T follicular helper cell (primary cell): Measurements from ENCODE around the gene LGALS3BP.

Source experiments
- DNase-seq: peaks from one replicate; pipeline ENCODE4 v3.0.0-alpha.2; 2020; ENCODE audit warnings: low read depth

Gene LGALS3BP

GRCh38 chr17:78981010-78981888, 1.5 kb upstream of the LGALS3BP start:
- DNase-seq = no peak

DNA sequence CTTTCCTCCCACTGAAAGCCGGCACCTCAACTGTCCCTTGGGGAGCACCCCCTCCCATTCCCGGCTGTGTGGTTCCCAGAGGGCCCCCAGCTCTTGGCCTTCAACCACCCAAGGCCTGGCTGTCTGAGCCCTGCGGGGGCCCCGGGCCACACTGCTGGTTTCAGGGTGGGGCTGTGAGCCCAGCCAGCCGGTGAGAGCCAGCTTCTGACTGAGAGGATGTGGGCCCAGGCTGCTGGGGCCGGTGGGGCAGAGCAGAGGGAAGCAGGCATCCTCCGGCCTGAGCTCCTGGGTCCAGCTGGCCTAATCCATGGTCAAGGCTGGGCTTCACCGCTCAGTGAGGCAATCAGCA, 875 bp upstream of the LGALS3BP start:
- no peak for DNase-seq

DNA sequence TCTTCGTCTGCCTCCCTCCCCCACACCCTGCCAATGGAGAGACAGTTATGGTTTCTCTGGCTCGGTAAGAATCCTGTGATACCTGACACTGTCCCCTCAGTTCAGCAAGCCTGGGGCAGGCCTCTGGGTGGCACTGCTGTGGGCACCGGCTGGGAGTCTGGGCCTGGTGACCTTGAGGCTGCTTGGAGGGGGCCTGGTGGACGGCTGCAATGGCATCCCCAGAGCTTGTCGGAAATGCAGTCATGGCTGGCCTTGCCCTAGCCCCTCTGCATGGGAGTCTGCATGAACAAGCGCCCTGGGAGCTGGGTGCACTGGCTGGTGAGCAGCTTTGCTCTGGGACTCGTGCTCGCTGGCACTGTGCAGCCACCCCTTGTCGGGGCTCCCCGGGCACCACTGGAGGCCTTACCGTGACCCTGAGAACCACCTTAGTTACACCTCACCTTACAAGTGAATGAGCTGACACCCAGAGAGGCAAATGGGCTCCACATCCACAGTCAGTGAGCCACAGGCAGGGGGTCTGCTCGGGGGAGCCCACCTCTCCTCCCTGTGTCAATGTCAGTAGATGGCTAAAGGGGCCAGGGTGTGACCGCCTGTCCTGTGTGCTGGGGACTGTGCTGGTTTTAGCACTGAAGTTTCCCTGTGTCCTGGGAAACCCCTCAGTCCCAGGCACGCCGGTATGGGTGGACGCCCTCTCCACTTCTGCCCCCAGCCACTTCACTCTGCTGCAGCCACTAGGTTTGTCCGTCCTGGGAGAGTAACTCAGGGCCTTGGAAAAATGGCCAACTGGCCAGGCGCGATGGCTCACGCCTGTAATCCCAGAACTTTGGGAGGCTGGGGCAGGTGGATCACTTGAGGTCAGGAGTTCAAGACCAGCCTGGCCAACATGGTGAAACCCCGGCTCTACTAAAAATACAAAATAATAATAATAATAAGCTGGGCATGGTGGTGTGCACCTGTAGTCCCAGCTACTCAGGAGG, 1.4 kb downstream of the LGALS3BP start:
- no peak for DNase-seq

GRCh38 chr17:78977681-78977943, 2.1 kb downstream of the LGALS3BP start:
- no peak for DNase-seq

GRCh38 chr17:78976907-78977680, 2.6 kb downstream of the LGALS3BP start:
- no peak for DNase-seq

GRCh38 chr17:78974635-78975591, 4.8 kb downstream of the LGALS3BP start:
- no peak for DNase-seq

GRCh38 chr17:78973792-78974520, 5.8 kb downstream of the LGALS3BP start:
- DNase-seq = no peak

DNA sequence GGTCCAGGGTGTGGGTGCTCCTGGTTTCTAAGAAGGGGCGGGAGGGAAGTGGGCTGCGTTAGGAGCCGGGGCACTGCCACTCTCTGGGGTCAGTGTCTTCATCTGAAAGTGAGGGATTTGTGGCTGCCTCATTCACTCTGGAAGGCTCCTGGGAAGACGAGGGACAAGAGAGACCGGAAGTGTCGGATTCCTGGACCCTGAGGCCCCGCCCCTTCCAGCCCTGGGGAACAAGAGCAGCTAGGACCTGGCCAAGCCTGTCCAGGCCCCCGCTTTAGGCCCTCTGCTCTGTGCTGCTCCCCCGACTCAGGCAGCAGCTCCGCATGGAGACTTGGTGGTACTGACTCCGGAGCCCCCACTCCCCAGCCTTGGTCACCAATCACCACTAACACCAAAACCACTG, 6.5 kb downstream of the LGALS3BP start:
- DNase-seq = no peak

DNA sequence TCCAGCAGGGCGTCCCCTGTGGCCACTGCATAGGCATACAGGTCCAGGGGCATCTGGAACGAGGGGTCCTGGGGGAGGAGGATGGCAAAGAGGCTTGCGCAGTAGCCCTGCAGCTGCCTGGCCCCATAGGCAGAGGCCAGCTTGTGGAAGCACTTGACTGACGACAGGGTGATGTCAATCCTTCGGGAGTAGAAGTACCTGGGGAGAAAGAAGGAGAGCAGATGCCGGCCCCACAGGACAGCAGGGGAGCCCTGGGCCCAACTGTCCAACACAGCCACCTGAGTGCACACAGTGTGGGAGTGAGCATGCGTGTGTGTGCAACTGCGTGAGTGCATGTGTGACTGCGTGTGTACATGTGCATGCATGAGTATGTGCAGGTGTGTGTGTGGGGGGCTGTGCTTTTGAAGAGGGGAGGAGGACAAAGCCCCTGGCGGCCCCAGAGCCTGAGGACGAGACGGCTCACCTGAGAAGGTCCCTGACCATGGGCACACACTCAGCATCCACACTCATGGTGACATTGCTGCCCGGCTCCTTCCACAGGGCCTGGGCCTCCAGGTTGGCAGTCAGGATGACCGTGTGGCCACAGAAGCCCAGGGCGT, 7.1 kb downstream of the LGALS3BP start:
- DNase-seq = no peak

- no peak for DNase-seq
These were observed 7.8 kb downstream of the LGALS3BP start for GRCh38 chr17:78971756-78972506.

GRCh38 chr17:78970834-78971755, 8.6 kb downstream of the LGALS3BP start:
- DNase-seq = peak; percentile 69

GRCh38 chr17:78969865-78970264, 9.9 kb downstream of the LGALS3BP start:
- DNase-seq = no peak

GRCh38 chr17:78967782-78968362, 11.9 kb downstream of the LGALS3BP start:
- no peak for DNase-seq

- no peak for DNase-seq
These were observed 12.7 kb downstream of the LGALS3BP start for GRCh38 chr17:78966910-78967600.

DNA sequence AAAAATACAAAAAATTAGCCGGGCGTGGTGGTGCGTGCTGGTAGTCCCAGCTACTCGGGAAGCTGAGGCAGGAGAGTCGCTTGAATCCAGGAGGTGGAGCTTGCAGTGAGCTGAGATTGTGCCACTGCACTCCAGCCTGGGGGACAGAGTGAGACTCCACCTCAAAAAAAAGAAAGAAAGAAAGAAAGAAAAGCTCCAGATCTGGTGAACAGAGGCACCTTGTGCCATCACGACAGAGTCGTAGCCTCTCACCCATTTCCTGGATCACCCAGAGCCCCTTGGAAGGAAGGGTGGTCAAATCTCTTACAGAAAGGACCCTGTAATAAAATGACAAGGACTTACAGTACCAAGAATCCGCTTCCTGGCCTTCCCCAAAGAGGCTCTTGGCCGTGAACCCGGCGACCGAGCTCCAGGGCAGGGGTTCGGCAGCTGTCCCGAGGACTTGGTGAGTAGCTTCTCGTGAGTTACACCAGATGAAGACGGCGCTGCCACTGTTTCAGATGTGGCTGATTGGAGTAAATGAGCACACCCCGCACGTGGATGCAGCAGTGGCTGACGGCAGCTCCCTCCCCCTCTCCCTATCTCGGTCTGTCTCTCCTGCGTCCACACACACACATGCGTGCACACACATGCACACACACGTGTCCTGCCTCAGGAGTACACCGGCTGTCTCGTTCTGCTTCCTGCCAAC, 13.5 kb downstream of the LGALS3BP start:
- no peak for DNase-seq

GRCh38 chr17:78965491-78965924, 14.2 kb downstream of the LGALS3BP start:
- DNase-seq = no peak
